HEK293 (cell line): ENCODE measurements around the gene ABCA12.

ENCODE experiments used
- CTCF ChIA-PET: fragments of 350-600 bp; formaldehyde crosslinking; extraction: SDS; loops from one replicate; lab custom pipeline; 2021; ENCODE audit warnings: antibody characterized with exemption; lab: Yijun Ruan, JAX
- POLR2A ChIA-PET: fragments of 300-600 bp; formaldehyde crosslinking; extraction: SDS; loops from one replicate; lab custom pipeline; 2020; ENCODE audit warnings: antibody characterized with exemption, inconsistent platforms; lab: Yijun Ruan, JAX
- H3K27ac ChIP-seq: fragments of 200-500 bp; sonication (Bioruptor generic); 2 replicates; pipeline ENCODE4 v1.5.1; 2014; ENCODE audit warnings: low read depth, low read length, control low read depth, inconsistent platforms; ENCODE audit errors: extremely low read depth
- H3K36me3 ChIP-seq, 2 experiments: fragments of 200-500 bp in 1 of 2; sonication (Bioruptor generic) in 1 of 2; 1 replicate in 1 of 2; 2 replicates in 1 of 2; pipeline ENCODE4 v1.5.1; 2014 to 2017; ENCODE audit warnings: inconsistent platforms in 2 of 2, low read length in 2 of 2; ENCODE audit not compliant: control insufficient read depth in 2 of 2, insufficient read depth in 1 of 2
- H3K4me1 ChIP-seq: fragments of 200-500 bp; sonication (Bioruptor generic); 2 replicates; pipeline ENCODE4 v1.5.1; 2014; ENCODE audit warnings: mild to moderate bottlenecking, low read length, inconsistent platforms; ENCODE audit not compliant: control insufficient read depth, insufficient read depth
- H3K4me3 ChIP-seq: 2 replicates; pipeline ENCODE4 v1.5.1; 2011; ENCODE audit warnings: low read depth, mild to moderate bottlenecking, control low read depth, low read length, moderate library complexity
- H3K9me3 ChIP-seq: fragments of 200-500 bp; sonication (Bioruptor generic); 2 replicates; pipeline ENCODE4 v1.5.1; 2014; ENCODE audit warnings: low read depth, low read length, inconsistent platforms; ENCODE audit not compliant: control insufficient read depth, insufficient read depth
- EGR2 ChIP-seq: fragments of 450-650 bp; formaldehyde crosslinking; IDR thresholded peaks from 2 replicates; pipeline ENCODE4 v1.5.1; 2016; ENCODE audit warnings: low read depth, missing biosample characterization, missing genetic modification characterization
- REPIN1 ChIP-seq: fragments of 450-650 bp; formaldehyde crosslinking; IDR thresholded peaks from 2 replicates; pipeline ENCODE4 v1.5.1; 2017; ENCODE audit warnings: missing biosample characterization, missing genetic modification characterization, low read depth
- YY1 ChIP-seq: fragments of 450-650 bp; formaldehyde crosslinking; IDR thresholded peaks from 2 replicates; pipeline ENCODE4 v1.5.1; 2018; ENCODE audit warnings: missing biosample characterization, missing genetic modification characterization
- ZNF202 ChIP-seq: fragments of 450-650 bp; formaldehyde crosslinking; IDR thresholded peaks from 2 replicates; pipeline ENCODE4 v1.5.1; 2016; ENCODE audit warnings: missing biosample characterization, missing genetic modification characterization, borderline replicate concordance
- ZNF48 ChIP-seq: fragments of 450-650 bp; formaldehyde crosslinking; IDR thresholded peaks from 2 replicates; pipeline ENCODE4 v1.5.1; 2016; ENCODE audit warnings: missing biosample characterization, missing genetic modification characterization
- ZNF530 ChIP-seq: fragments of 450-650 bp; formaldehyde crosslinking; IDR thresholded peaks from 2 replicates; pipeline ENCODE4 v1.5.1; 2016; ENCODE audit warnings: low read depth, missing biosample characterization, missing genetic modification characterization
- ZNF544 ChIP-seq: fragments of 450-650 bp; formaldehyde crosslinking; IDR thresholded peaks from 2 replicates; pipeline ENCODE4 v1.5.0; 2017; ENCODE audit warnings: missing biosample characterization, missing genetic modification characterization
- ZNF626 ChIP-seq: fragments of 450-650 bp; sonication (Bioruptor Pico); formaldehyde crosslinking; IDR thresholded peaks from 2 replicates; pipeline ENCODE4 v1.5.1; 2018; ENCODE audit warnings: missing biosample characterization, missing genetic modification characterization, inconsistent platforms
- ZNF658 ChIP-seq: fragments of 450-650 bp; formaldehyde crosslinking; IDR thresholded peaks from 2 replicates; pipeline ENCODE4; 2016; ENCODE audit warnings: missing biosample characterization, missing genetic modification characterization
- ZNF701 ChIP-seq: fragments of 450-650 bp; formaldehyde crosslinking; IDR thresholded peaks from 2 replicates; pipeline ENCODE4 v1.5.1; 2016; ENCODE audit warnings: missing biosample characterization, missing genetic modification characterization
- ZNF747 ChIP-seq: fragments of 450-650 bp; formaldehyde crosslinking; IDR thresholded peaks from 2 replicates; pipeline ENCODE4 v1.5.1; 2016; ENCODE audit warnings: missing biosample characterization, missing genetic modification characterization
- TF ChIP-seq, protein P1 (sequence below): fragments of 450-650 bp; formaldehyde crosslinking; IDR thresholded peaks from 2 replicates; pipeline ENCODE4 v1.5.1; 2016; ENCODE audit warnings: missing biosample characterization, missing genetic modification characterization
- TF ChIP-seq, protein P2 (sequence below): fragments of 450-650 bp; formaldehyde crosslinking; IDR thresholded peaks from 2 replicates; pipeline ENCODE4 v1.5.1; 2016; ENCODE audit warnings: missing biosample characterization, missing genetic modification characterization
- TF ChIP-seq, protein P3 (sequence below): fragments of 450-650 bp; formaldehyde crosslinking; IDR thresholded peaks from 2 replicates; pipeline ENCODE4 v1.5.1; 2016; ENCODE audit warnings: missing biosample characterization, missing genetic modification characterization
- TF ChIP-seq, protein P4 (sequence below): fragments of 450-650 bp; formaldehyde crosslinking; IDR thresholded peaks from 2 replicates; pipeline ENCODE4 v1.5.1; 2016; ENCODE audit warnings: missing biosample characterization, missing genetic modification characterization
- TF ChIP-seq, protein P5 (sequence below): IDR thresholded peaks from 2 replicates; pipeline ENCODE4 v1.6.1; 2011; ENCODE audit warnings: mild to moderate bottlenecking, low read depth, low read length, borderline replicate concordance
- TF ChIP-seq, protein P6 (sequence below): fragments of 450-650 bp; formaldehyde crosslinking; IDR thresholded peaks from 2 replicates; pipeline ENCODE4 v1.5.1; 2016; ENCODE audit warnings: missing biosample characterization, missing genetic modification characterization, low read depth
- TF ChIP-seq, protein P7 (sequence below): fragments of 450-650 bp; formaldehyde crosslinking; IDR thresholded peaks from 2 replicates; pipeline ENCODE4 v1.5.1; 2016; ENCODE audit warnings: missing biosample characterization, missing genetic modification characterization

The ABCA12 gene

DNA sequence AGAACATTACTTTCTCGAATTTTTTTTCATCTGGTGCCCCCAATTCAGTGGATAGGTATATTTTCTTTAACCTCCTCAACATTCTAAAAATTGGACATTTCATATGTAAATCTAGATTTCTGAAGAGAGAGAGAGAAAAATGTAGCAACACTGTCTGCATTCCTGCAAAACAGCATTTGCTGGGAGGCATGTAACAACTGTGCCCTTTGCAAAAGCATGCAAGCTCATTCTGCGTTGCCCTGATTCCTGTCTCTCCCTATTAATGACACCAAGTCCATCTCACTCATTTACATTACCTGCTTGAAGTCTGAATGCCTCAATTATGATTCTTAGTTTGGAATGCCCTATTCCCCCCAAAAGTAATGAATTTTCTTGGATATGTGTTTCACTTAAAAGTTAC lies 249.1 kb downstream of the ABCA12 start:
- CTCF ChIA-PET: no interaction called here
- POLR2A ChIA-PET: no interaction called here
- no peaks in the 10 kb centered on the region for H3K9me3 ChIP-seq
- TF ChIP-seq ZNF658 (tag by site-specific recombination): no peak
- TF ChIP-seq YY1: no peak
- TF ChIP-seq, protein P1, sequence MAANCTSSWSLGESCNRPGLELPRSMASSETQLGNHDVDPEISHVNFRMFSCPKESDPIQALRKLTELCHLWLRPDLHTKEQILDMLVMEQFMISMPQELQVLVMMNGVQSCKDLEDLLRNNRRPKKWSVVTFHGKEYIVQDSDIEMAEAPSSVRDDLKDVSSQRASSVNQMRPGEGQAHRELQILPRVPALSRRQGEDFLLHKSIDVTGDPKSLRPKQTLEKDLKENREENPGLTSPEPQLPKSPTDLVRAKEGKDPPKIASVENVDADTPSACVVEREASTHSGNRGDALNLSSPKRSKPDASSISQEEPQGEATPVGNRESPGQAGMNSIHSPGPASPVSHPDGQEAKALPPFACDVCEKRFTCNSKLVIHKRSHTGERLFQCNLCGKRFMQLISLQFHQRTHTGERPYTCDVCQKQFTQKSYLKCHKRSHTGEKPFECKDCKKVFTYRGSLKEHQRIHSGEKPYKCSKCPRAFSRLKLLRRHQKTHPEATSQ (tag by site-specific recombination): no peak
- TF ChIP-seq, protein P2, sequence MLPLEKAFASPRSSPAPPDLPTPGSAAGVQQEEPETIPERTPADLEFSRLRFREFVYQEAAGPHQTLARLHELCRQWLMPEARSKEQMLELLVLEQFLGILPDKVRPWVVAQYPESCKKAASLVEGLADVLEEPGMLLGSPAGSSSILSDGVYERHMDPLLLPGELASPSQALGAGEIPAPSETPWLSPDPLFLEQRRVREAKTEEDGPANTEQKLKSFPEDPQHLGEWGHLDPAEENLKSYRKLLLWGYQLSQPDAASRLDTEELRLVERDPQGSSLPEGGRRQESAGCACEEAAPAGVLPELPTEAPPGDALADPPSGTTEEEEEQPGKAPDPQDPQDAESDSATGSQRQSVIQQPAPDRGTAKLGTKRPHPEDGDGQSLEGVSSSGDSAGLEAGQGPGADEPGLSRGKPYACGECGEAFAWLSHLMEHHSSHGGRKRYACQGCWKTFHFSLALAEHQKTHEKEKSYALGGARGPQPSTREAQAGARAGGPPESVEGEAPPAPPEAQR (tag by site-specific recombination): no peak
- no peak for TF ChIP-seq ZNF701 (tag by site-specific recombination)
- no peak for TF ChIP-seq ZNF202 (tag by site-specific recombination)
- TF ChIP-seq ZNF48 (tag by site-specific recombination): no peak
- TF ChIP-seq EGR2: no peak
- no peak for TF ChIP-seq REPIN1 (tag by site-specific recombination)
- TF ChIP-seq ZNF747 (tag by site-specific recombination): no peak
- no peak for TF ChIP-seq ZNF530
- no peak for TF ChIP-seq ZNF544 (tag by site-specific recombination)
- TF ChIP-seq, protein P3, sequence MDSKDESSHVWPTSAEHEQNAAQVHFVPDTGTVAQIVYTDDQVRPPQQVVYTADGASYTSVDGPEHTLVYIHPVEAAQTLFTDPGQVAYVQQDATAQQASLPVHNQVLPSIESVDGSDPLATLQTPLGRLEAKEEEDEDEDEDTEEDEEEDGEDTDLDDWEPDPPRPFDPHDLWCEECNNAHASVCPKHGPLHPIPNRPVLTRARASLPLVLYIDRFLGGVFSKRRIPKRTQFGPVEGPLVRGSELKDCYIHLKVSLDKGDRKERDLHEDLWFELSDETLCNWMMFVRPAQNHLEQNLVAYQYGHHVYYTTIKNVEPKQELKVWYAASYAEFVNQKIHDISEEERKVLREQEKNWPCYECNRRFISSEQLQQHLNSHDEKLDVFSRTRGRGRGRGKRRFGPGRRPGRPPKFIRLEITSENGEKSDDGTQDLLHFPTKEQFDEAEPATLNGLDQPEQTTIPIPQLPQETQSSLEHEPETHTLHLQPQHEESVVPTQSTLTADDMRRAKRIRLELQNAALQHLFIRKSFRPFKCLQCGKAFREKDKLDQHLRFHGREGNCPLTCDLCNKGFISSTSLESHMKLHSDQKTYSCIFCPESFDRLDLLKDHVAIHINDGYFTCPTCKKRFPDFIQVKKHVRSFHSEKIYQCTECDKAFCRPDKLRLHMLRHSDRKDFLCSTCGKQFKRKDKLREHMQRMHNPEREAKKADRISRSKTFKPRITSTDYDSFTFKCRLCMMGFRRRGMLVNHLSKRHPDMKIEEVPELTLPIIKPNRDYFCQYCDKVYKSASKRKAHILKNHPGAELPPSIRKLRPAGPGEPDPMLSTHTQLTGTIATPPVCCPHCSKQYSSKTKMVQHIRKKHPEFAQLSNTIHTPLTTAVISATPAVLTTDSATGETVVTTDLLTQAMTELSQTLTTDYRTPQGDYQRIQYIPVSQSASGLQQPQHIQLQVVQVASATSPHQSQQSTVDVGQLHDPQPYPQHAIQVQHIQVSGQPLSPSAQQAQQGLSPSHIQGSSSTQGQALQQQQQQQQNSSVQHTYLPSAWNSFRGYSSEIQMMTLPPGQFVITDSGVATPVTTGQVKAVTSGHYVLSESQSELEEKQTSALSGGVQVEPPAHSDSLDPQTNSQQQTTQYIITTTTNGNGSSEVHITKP (tag by site-specific recombination): no peak
- TF ChIP-seq, protein P4, sequence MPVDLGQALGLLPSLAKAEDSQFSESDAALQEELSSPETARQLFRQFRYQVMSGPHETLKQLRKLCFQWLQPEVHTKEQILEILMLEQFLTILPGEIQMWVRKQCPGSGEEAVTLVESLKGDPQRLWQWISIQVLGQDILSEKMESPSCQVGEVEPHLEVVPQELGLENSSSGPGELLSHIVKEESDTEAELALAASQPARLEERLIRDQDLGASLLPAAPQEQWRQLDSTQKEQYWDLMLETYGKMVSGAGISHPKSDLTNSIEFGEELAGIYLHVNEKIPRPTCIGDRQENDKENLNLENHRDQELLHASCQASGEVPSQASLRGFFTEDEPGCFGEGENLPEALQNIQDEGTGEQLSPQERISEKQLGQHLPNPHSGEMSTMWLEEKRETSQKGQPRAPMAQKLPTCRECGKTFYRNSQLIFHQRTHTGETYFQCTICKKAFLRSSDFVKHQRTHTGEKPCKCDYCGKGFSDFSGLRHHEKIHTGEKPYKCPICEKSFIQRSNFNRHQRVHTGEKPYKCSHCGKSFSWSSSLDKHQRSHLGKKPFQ (tag by site-specific recombination): no peak
- TF ChIP-seq, protein P5, sequence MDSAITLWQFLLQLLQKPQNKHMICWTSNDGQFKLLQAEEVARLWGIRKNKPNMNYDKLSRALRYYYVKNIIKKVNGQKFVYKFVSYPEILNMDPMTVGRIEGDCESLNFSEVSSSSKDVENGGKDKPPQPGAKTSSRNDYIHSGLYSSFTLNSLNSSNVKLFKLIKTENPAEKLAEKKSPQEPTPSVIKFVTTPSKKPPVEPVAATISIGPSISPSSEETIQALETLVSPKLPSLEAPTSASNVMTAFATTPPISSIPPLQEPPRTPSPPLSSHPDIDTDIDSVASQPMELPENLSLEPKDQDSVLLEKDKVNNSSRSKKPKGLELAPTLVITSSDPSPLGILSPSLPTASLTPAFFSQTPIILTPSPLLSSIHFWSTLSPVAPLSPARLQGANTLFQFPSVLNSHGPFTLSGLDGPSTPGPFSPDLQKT: no peak
- TF ChIP-seq, protein P6, sequence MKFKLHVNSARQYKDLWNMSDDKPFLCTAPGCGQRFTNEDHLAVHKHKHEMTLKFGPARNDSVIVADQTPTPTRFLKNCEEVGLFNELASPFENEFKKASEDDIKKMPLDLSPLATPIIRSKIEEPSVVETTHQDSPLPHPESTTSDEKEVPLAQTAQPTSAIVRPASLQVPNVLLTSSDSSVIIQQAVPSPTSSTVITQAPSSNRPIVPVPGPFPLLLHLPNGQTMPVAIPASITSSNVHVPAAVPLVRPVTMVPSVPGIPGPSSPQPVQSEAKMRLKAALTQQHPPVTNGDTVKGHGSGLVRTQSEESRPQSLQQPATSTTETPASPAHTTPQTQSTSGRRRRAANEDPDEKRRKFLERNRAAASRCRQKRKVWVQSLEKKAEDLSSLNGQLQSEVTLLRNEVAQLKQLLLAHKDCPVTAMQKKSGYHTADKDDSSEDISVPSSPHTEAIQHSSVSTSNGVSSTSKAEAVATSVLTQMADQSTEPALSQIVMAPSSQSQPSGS: no peak
- TF ChIP-seq, protein P7, sequence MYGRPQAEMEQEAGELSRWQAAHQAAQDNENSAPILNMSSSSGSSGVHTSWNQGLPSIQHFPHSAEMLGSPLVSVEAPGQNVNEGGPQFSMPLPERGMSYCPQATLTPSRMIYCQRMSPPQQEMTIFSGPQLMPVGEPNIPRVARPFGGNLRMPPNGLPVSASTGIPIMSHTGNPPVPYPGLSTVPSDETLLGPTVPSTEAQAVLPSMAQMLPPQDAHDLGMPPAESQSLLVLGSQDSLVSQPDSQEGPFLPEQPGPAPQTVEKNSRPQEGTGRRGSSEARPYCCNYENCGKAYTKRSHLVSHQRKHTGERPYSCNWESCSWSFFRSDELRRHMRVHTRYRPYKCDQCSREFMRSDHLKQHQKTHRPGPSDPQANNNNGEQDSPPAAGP (tag by site-specific recombination): no peak
- no peak for TF ChIP-seq ZNF626 (tag by site-specific recombination)
- H3K36me3 ChIP-seq: no peaks in the 10 kb centered on the region
- H3K4me3 ChIP-seq: no peak overlapping the region
- no peaks in the 10 kb centered on the region for H3K4me1 ChIP-seq
- no peak overlapping the region for H3K27ac ChIP-seq
